Stimulated activated CD4-positive, alpha-beta T cell treated with anti-CD3 and anti-CD28 coated beads, Interleukin-1b, Interleukin-23, amount 100 ng/mL, for 4 hours (primary cell): ENCODE measurements around the gene GPER1.
A peak's percentile ranks its signal among the peaks of the same experiment; 100 is the strongest.
"Not testable (repeated sequence)": the region's sequence is repeated elsewhere in the genome, so short reads cannot be mapped to it uniquely, and the experiment has no call there.

ENCODE experiments used
- DNase-seq, 2 donors: peaks; one replicate each; pipeline ENCODE4 v3.0.0-alpha.2; 2020; ENCODE audit warnings: low read depth in 2 of 2

GPER1 gene

DNA sequence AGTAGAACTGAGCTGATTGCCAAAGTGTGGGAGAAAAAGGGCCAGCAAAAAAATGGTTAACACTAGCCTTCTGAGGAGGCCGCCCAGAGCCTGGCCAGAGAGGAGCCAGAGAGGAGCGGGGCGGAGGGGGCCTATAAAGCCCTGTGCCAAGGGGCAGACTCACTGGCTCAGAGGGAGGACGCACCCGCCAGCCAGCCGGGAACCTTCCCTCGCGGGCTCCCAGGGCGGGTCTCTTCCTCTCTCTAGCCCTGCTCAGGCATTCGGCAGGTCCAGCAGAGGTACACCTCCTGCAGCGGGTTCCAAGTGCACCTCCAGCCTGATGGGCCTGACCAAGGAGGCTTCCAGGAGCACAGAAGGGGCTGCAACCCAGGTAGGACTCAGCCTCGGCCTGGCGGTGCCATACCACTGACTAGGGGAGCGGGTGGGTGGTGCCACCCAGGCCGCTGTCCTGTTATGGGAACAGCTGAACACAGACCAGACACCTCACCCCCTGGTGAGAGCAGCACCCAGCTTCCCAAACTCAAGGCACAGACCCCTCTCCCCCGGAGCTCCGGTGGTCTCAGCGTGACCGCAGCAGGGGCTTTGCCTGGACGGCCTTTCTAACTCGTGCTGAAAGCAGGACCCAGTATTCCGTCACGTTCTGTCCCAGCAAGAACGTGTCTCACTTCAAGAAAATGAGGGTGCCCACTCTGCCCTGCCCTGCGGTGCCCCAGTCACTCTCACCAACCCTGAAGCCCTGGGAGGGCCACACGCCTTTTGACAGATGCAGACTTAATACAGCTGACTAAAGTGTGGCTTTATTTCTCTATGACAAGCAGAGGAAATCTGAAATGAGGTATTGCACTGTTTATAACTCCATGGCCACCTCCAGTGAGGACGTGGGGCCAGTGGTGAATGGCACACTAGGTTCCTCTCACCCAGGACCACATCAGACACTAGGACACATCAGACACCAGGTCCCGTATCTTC is at the start of gene GPER1:
Gene GPER1 (plus strand): TSS at position 162 of the 969 bp plus-strand sequence. CDS start 3,616 bp downstream, outside the sequence.
- no peak for DNase-seq

DNA sequence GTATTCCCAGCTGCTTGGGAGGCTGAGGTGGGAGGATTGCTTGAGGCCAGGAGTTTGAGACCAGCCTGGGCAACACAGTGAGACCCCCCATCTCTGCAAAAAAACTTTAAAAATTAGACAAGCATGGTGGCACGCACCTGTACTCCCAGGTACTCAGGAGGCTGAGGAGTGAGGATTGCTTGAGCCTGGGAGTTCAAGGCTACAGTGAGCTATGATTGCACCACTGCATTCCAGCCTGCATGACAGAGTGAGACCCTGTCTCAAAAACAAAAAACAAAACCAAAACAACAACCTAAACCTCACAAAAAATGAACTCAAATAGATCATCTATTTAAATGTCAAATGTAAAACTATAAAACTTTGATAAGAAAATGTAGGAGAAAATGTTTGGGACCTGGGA is 47.7 kb upstream of the GPER1 start:
- not testable (repeated sequence) for DNase-seq

DNA sequence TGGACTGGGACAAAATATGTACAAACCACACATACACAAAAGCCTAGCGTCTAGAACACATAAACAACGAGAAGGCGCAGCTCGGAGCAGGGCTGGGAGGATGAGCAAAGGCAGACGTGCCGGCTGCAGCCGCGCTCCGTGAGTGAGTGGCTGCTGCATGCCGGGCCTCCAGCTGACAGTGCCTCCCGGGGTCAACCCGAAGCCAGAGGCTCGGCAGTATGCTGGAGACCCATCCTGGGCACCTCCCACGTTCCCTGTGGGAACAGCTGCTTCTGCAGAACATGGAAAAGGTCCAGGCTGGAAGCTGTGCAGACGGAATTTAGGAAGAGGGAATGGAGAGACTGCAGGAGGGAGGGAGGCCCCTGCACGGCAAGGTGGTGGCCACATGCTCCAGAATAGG is 47.1 kb upstream of the GPER1 start:
- DNase-seq = no peak

DNA sequence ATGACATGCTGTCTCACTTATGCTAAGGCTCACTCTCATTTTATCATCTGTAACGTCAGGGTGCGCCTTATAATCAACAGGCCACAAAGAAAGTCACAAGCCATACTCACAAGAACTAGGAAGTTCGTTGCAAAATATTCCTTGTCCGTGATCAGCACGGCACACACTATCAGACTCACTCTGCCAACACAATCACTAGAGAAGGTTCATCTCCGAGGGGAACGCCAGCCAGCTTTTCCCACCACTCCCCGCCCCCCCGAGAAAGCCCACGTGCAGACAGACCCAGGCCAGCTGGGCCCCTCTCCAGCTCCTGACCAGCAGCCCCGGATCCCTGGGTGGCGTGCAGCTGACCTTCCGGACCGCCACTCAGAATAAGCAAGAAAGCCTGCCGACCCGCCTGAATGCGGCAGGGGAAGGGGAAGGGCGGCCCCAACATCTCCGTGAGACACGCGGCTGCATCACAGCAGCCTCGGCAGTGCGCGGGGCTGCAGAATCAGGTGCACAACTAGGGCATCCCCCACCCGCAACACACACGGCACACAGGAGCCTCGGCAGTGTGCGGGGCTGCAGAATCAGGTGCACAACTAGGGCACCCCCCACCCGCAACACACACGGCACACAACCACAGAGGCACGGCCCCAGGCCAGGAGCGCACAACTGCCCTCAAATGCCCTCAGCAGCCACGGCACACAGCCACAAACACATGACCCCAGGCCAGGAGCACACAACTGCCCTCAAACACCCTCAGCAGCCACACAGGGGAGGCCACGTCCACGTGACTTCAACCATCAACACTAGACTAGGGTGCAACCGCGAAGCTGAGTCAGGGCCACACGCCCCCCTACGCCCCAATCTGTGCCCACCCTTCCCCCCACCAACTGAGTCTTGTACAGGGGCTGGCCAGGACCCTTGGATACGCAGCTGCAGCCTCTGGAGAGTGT is 46.1 kb upstream of the GPER1 start:
- DNase-seq = no peak

DNA sequence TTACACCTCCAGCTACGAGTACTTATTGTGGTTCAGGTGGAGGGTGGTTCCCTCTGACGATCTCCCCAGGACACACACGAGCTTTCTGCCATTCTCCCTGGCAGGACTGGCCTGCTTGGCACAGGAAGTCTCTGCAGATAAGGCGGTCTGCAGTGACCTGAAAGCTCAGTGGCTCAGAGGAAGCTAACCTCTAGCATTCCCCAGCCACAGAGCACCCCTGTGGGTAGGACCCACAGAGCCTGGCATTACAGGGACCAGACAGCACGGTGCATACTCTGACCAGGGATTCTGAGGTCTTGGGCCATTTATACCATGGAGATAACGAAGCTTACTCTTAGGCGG is 45.5 kb upstream of the GPER1 start:
- DNase-seq = no peak

DNA sequence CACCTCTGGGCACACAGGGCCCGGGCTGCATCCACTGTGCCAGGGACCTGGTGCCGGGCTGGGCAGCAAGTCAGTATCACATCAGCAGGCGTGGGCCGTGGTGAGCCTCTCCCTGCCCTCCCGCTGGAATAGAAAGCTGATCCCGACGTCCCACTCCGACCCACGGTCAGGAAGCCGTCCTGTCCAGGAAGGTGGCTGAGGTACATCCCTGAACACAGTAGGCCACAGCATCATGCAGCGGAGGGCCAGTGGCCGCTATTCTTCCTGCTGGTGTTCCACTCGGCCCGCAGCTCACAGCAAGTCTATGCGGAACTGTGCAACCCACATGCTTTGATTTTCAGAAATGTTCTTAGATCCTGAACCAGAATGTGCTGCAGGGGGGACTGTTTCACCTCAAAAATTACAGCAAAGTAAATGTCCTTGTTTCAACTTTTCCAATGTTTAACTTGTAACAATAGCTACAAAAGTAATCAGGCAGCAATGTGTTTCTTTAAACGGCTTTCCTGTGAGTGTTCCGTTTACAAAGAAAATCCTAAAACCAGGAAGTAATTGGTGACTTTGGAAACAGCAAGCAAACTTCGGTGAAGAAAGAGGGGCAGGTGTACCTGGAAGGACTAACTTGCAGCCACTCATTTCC is 44.2 kb upstream of the GPER1 start:
- no peak for DNase-seq

DNA sequence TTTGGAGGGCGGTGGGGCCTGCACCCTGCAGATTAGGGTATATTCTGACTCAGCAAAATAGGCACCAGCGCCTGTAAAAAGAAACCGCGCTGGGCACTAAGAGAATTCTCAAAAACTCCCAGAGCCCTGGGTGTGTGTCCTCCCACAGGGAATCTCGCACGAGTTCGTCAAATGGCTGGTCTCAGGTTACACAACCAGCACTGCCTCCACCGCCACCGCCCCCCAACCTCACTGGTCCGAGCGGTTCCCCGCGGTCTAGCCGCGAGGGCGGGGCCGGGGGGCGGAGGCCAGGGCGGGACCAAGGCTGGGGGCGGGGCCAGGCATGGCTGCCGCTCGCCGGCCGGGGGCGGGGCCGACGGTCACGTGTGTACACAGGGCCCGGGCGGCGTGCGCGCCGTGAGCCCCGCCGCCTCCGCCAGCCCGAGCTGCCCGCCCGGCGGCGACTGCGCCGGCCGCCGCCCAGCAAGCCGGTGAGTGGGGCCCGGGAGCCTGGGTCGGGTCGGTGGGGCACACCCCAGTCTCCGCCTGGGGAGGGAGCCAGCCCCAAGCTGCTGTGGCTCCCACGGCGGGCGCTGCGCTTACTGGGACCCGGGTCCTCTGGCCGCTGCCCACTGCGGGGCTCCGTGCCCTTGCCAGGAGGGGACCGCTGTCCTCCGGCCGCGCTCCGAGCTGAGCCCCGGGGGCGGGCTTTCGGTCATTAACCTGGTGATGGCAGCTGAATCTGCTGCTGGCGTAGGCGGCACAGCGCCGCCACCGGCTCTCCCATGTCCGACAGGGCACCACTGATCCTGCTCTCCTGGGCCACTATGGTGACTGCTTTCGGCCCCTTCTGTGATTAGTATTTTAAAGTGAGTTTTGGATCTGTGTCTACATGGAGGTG is 43.5 kb upstream of the GPER1 start, which contains the start of gene GPR146:
Gene GPR146 (plus strand): TSS at position 358 of the 880 bp plus-strand sequence. CDS start 12,970 bp downstream, outside the sequence.
- peak; percentile 88 to 97 for DNase-seq

DNA sequence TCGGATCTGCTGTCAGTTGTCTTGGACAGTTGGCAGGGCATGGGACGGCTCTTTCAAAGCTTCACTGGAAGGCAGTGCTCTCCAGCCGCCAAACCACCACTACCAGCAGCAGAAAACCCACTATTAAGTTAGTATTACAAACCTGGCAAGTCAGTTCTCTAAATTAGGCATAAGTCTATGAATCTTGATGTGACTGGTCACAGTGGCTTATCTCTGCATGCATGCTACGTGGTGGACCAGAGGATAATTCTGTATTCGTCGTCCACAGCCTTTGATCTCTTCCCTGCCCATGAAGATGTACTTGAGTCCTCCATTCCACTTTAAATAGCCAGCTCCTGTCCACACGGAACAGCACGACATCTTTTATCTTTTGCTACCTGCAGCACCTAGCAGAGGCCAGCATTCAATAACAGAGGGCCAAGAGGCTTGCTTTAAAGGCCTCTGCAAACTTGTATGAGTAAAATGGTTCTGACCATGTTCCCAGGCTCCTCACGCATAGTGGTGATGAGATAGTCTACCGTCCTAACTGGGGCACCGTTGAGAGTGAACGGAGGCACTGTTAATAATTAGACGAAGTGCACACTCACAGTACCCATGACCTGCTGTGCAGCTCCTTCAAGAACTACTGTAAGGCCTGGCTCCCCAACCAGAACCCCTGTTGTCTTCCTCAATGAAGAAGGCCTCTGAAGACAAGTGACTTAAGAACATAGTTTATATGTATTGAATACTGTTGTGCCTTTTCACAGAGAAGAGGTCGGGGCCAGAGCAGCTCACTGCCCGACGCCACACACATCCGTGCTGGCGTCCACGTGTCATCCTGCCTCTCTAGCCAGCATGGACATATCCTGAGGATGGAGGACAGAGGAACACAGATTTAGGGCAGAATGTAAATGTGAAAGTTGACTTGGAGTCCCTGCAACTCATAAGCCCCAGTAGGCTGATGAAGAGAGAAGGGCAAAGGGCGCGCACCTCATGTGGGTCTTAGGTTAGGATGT is 42.5 kb upstream of the GPER1 start:
- DNase-seq = no peak

DNA sequence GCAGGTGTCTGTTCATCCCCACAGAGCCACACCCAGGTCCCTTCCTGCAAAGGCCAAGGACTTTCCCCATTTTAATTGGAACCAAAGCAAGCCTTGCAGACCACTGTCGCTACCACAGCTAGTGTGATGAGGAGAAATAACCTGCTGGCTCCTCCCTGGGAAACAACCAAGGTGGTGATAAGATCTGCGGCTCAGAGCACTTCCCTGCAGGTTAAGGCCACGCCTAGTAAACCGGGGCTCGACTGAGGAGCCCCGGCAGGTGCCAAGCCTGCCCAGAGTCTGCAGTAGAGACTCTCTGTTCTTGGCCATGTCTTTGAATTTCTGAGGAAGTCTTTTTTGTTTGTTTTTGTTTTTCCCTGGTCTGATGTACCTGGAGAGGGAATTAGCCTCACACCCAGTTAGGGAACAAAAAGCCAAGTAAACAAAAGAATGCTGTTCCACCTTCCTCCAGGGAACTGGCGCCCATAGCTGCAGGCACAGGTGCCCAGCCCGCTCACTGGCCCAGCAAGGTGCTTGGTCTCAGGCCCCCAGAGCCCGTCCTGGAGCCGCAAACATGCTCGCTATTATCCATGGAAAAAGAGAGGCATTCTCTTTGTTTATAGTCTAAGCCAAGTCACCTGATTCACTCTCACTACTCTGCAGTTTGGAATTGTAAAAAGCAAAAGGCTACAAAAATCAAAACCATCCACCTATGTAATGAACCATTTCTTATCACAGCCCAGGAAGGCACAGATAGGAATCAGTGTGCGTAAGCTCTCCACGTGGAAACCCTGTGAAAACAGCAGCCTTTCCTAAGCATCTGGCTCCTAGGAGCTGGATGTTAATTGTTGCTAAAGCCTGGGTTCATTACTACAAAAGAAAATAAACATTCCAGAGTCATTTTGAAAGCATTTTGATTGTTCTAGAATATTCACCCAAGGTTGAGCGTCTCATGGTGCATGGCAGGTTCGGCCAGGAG is 40.9 kb upstream of the GPER1 start:
- no peak for DNase-seq

DNA sequence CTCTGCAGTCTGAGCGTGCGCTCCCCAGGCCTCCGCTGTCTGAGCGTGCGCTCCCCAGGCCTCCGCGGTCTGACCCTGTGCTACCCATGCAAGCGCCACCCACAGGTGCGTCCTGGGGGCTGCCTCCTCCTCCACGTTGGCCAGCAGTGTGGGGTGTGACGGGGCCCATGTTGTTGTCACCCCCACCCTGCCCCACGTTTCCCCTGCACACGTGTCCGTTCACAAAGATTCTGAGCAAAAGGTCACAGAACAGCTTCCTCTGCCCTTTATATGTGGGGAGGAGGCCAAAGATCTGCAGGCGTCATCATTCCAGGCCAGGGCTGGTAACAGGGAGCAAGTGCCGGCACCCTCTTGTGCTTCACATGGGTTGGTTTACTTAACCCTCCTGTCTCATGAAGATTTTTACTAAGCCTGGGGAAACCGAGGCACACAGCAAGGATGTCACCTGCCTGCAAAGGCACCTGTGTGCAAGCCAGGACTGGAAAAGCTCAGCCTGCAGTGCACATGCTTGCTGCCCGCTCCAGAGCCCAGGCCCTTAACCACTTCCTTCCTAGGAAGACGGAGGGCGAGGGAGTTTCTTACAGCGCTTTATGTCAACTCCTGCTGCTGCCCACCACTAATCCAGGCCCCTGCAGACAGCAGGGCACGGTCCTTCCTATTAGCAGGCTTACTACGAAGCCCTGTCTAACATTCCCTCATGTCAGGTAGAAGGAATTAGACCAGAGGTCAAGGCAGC is 38.7 kb upstream of the GPER1 start:
- DNase-seq = no peak

DNA sequence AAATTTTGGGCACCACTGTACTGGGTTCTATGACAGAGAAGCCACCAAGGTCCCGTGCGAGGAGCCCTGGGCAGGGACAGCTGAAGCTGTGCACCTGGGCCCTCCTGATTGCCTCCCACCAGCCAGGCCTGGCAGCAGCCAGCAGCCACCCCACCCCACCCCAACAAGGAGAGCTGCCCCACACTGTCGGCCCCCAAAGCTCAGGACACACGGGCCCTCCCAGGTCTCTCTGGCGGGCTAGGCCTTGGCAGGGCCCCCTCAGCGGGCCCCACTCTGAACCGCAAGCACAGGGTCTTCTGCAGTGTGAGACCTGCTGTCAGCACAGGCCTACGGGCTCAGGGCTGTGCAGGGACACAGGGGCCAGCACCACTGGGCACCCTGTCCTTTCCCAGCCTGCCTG is 38.1 kb upstream of the GPER1 start:
- DNase-seq = no peak

DNA sequence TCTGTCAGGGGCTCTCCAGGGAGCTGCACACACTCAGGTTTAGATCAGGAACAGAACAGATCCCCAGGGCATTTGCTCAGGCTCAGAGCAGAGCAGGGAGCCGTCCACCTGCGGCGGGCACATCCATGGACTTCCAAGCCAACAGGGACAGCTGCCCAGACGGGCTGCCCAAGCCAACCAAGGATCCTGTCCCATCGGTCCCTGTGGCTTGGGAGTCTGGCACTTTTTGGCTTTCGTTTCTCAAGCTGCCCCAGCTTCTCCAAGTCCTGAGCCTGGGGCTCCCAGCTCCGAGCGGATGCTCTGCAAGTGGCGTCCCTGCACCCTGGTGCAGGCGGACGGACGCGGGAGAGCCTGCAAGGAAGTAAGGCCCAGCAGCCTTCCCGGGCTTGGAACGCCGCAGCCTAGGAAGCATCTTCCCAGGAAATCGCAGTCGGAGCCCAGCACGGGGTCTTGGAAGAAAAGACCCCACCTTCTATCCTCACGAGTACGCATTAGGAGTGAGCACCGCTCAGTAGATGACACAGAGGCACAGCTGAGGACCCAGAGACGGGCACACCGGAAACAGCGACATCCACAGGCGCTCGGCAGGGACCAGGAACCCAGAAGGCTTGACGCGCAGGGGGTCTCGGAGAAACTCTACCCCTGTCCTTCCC is 37.5 kb upstream of the GPER1 start:
- DNase-seq = no peak

DNA sequence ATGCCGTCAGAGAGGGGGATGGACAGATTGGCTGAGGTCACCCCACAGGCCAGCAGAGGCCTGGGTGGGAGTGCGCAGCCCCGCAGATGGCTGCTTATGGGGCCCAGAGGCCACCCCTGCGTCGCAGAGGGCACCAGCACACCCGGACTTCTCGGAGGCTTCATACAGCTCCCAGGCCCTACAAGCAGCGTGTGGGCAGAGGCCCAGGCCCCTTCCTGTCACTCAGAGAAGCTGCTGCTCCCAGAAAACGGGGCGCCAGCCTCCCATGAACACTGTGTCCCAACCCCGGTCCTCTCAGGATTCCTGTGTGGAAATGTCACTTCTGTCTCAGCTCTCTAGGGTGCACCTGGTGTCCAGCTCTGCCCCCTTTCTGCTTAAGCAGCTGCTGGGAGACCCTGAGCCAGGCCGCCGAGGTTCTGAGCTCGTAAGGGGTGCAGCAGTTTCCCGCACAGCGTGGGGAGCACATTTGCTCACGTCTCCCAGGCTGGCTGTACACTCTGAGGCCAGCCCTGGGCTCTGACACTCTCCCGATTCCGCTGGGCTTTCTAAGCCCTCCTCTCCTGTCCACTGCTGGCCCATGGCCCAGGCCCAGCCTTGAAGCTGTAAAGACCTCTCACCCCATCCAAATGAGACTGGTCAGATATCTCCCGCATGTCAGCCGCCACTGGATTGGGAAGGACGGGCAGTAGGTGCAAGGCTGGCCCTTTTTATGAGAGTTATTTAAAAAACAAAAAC is 36.8 kb upstream of the GPER1 start:
- DNase-seq = no peak

DNA sequence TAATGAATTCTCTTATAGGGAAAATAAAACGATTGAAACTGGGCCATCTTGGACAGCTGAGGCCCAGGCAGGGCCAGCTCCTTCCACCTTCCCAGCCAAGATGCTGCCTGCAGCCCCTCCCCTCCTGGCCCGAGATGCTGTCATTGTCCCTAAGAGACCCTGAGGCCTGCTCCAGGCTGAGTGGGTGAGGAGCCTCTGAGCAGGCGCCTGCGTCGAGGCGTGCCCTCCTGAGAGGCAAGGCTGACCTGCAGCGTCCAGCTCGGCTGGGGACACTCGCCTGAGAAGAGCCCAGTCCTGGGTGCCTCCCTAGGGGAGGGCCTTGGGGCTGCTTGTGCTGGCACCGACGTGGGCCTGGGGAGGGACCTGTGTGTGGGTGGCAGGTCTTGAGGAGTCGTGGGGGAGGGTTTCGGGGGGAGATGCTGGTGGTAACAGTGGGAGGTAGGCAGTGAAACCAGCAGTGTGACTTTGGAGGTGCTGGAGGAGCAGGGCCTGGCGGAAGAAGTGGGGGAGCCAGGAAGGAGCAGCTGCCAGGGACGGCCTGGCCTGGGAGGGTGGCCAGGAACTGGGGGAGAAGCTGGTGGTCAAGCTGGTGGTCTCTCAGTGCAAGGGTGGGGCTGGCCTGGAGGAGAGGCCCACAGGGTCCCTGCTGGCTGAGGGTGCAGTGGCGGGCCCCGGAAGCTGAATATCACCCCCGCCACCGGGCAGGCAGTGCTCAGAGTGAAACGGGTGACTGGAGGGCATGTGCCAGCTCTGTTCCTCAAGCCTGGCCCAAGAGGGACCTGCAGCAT is 35.7 kb upstream of the GPER1 start:
- DNase-seq = no peak

DNA sequence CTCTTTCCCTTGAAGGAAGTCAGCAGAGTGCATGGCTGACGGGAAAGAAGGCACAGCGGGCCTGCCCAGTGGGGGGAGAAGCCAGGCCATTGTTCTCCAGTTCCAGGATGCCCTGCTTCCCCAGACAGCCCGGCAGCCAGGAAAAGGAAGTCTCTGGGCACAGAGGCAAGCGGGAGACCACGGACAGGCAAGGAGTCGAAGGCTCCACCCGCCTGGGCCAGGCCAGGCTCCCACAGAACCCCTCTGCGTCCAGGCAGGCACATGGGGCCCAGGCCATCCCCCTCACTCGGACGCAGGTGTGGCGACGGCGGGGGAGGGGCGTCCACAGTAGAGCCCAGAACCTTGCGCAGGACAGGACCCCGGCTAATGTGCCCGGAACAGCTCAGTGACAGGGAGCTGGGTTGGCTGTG is 34.9 kb upstream of the GPER1 start:
- DNase-seq = no peak
